HG02938 (cell line): Measurements from ENCODE around the gene C12orf75.
"Not testable (repeated sequence)": the region's sequence is repeated elsewhere in the genome, so short reads cannot be mapped to it uniquely, and the experiment has no call there.

Experiments
- ATAC-seq: cut with Tn5 transposase; IDR thresholded peaks from one replicate; pipeline ENCODE4 v1.9.1; 2021; ENCODE audit warnings: mild to moderate bottlenecking, moderate library complexity; ENCODE audit not compliant: unreplicated experiment

The C12orf75 gene

DNA sequence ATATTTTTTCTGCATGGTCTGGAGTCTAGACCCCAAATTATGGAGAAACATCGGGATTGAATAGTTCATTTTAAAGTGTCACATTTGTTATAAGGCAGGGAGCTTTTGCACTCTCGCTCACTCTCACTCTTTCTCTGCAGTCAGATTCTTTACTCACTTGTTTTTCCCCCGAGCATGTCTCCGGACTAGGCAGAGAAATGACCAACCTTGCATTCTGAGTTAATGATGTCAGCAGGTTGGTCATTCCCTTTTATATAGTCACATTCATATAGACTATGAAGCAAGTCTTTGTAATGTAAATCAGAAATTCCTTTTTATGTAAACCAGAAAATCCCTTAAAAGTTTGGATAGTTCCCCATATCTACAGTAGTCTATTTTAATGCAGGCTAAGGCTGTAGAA is 4.1 kb downstream of the C12orf75 start:
- no peak for ATAC-seq

DNA sequence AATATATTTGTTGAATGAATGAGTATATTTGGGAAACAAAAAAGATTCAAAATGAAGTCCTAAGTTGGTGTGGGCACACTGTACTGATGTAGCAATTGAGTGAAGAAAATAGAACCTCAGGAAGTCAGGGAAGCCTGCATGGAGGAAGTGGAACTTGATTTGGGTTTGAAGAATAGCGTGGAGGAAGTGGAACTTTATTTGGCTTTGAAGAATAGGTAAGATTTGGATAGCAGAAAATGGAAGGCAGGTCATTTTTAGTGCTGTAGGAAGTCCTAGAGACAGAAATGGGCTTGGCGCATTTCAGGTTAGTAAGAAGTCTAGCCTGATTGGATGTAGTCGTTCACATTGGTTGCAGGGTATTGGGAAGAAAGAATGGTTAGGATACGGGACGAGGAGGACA is 5.4 kb downstream of the C12orf75 start:
- ATAC-seq: no peak

DNA sequence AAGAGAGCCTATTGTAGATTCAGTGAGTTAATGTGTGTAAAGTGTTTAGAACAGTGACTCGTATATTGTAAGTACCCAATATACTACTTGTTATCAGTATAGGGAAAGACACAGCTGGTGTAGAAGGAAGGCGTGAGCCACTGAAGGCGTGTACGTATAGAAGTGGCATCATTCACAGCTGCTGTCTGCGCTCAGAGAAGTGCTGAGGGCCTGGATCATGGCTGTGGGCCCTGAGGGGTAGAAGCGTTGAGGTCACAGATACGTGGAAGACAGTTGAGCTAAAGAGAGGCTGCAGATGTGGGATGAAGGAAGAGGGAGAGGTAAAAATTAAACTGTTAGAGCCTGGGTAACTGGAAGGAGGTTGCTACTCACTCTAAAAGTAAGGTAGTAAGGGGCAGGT is 5.9 kb downstream of the C12orf75 start:
- no peak for ATAC-seq

DNA sequence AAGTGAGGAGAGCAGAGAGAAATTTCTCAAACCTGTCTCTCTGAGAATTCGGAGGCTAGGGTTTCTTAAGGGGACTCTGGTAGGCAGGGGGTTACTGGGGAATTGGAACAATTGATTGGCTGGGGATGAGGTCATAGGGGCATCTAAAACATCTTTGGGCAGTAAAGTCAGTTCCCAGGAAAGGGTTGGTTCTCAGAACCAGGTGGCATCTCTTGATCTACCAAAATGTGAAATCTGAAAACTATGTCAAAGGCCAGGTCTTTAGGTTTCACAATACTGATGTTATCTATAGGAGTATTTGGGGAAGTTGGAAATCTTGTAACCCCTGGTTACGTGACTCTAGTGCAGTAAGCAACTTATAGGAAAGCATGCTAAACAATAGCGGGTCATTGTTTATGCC is 6.9 kb downstream of the C12orf75 start:
- ATAC-seq: no peak

GRCh38 chr12:105338966-105339365 is 8.5 kb downstream of the C12orf75 start:
- no peak for ATAC-seq

GRCh38 chr12:105341010-105341409 is 10.5 kb downstream of the C12orf75 start:
- no peak for ATAC-seq

- ATAC-seq: not testable (repeated sequence)
Measured at GRCh38 chr12:105341620-105342019, 11.1 kb downstream of the C12orf75 start.

DNA sequence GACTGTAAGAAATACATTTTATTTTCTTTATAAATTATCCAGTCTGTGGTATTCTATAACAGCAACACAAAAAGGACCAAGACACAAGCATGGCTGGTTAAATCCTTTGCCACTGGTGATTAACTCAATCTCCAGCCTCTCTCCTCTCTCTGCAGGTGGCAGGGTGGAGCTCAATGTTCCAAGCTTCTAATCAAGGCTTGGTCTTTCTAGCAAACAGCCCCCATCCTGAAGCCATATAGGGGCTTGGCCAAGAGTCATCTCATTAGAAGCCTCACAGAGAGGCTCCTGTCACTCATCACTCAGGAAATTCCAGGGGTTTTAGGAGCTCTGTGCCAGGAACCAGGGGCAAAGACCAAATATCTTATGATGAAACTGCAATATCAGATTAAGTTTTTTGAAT is 12.0 kb downstream of the C12orf75 start:
- no peak for ATAC-seq

- ATAC-seq: no peak
Measured at GRCh38 chr12:105343836-105344235, 13.3 kb downstream of the C12orf75 start.

DNA sequence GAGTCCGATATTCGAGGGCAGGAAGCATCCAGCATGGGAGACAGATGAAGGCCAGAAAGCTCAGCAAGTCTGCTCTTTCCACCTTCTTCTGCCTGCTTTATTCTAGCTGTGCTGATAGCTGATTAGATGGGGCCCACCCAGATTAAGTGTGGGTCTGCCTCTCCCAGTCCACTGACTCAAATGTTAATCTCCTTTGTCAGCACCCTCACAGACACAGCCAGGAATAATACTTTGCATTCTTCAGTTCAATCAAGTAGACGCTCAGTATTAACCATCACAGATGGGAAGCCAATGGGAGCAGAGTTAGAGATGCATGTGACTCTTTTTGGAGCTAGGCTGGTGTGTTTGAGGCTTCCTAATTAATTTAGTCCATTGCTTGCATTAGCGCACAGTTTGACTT is 17.0 kb downstream of the C12orf75 start:
- ATAC-seq: no peak

GRCh38 chr12:105348142-105348541 is 17.7 kb downstream of the C12orf75 start:
- no peak for ATAC-seq

DNA sequence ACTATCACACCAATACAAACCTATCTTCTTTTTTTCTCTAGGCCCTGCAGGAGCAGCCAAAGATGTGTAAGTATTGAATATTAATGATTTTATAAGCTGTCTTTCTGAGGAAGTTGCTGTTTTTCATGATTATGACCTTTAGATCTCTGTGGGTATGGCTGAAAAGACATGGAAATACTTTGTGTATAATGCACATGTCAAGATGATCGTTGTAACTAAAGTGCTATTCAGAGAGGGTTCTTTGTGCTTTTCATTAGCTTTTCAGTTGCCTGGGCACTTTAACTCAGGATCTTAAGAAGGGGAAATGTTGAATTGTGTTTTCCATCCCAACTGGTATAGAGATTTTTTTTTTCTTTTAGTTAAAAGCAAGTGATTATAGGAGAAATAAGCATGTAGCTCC is 18.1 kb downstream of the C12orf75 start:
- no peak for ATAC-seq

DNA sequence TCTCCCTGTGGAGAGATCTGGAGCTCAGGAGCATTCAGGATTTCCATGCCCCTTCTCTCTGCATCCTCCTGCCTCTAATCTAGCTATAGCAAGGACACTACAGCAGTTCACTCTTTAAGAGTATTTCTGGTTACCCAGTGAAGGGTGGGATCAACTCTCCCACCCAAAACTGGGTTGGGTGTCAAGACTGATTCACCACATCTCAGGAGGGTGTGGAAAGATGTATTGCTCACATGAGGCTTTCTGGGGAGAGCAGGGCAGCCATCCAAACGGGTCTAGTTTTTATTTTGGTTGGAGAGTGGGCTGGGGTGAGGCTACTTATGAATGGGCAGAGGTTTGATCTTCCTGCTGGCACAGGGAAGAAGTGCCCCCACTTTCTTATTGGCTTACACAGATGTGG is 18.6 kb downstream of the C12orf75 start:
- no peak for ATAC-seq

GRCh38 chr12:105351523-105351922 is 21.0 kb downstream of the C12orf75 start:
- ATAC-seq: no peak

GRCh38 chr12:105352052-105352451 is 21.6 kb downstream of the C12orf75 start:
- ATAC-seq: peak; percentile 90

- no peak for ATAC-seq
Measured at GRCh38 chr12:105352940-105353635, 22.6 kb downstream of the C12orf75 start.

DNA sequence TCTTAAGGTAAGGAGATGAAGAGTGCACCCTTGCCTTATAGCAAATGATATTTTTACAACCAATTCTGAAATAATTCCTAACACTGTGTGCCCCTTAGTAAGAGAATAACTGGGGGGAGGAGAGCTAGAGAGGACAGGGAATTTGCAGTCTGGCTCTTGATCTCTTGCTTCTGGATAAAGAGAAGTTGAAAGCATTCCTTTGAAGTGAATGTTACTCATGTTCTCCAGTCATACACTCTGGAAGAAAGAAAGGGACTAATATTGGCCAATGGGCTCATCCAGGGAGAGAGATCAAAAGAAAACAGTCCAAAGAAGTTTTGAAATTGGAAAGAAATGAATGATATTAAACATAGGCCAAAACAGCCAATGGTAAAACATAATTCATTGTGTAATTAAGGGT is 25.3 kb downstream of the C12orf75 start:
- no peak for ATAC-seq

DNA sequence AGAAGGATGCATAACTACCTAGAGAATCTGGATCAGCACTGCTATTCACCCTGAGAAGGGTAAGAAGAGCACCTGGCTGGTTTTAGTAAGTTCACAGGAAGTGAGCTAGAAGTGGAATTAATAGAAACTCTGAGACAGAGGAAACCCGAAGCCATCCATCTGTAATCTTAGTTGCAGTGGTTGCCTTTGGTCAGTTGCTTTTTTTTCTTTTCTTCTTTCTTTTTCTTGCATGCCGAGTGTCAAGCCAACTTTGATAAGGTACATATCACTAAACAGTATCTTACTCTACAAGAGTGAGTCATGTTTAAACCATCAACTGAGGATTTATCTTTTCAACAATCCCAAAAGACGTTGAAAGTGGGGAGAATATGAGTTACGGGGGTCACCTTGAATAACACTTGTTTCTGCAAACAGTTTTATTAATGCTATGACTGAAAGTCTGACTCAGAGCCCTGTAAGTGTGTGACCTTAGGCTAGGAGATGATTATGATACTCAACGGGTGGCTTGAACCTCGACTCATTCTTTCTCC is 26.7 kb downstream of the C12orf75 start:
- ATAC-seq: peak; percentile 74

- ATAC-seq: peak; percentile 40
Measured at GRCh38 chr12:105358789-105359188, 28.3 kb downstream of the C12orf75 start.

GRCh38 chr12:105359856-105360255 is 29.4 kb downstream of the C12orf75 start:
- ATAC-seq: no peak

GRCh38 chr12:105363890-105364289 is 33.4 kb downstream of the C12orf75 start:
- no peak for ATAC-seq

GRCh38 chr12:105365231-105365630 is 34.7 kb downstream of the C12orf75 start:
- ATAC-seq: no peak

GRCh38 chr12:105368047-105368646 is 37.7 kb downstream of the C12orf75 start:
- ATAC-seq: no peak
